Ascending aorta (tissue), 2 donors: ENCODE results near the gene RBPJ. TPM values are rescaled to one million over a fixed set of nuclear protein-coding genes. Genes with fewer than 3 reads are reported as not detected.
A peak's percentile ranks its signal among the peaks of the same experiment; 100 is the strongest.

Source experiments
- DNase-seq, 2 donors: peaks; one replicate each; pipeline ENCODE4 v3.0.0-alpha.2; 2019; ENCODE audit warnings: low spot score in 2 of 2
- H3K27ac ChIP-seq, 2 donors: fragments of 200-600 bp; sonication (generic); one replicate each; pipeline ENCODE4 v1.5.1; 2016 to 2017; ENCODE audit warnings: mild to moderate bottlenecking in 1 of 2
- H3K27me3 ChIP-seq: fragments of 200-600 bp; sonication (generic); one replicate; pipeline ENCODE4 v1.5.1; 2017
- H3K36me3 ChIP-seq, 2 donors: fragments of 200-600 bp; sonication (generic); one replicate each; pipeline ENCODE4 v1.5.1; 2016
- H3K4me1 ChIP-seq, 2 donors: fragments of 200-600 bp; sonication (generic); one replicate each; pipeline ENCODE4 v1.5.1; 2016 to 2017; ENCODE audit warnings: mild to moderate bottlenecking in 1 of 2
- H3K4me3 ChIP-seq, 2 donors: fragments of 200-600 bp; sonication (generic); one replicate each; pipeline ENCODE4 v1.5.1; 2016 to 2017; ENCODE audit warnings: mild to moderate bottlenecking in 1 of 2
- H3K9me3 ChIP-seq, 2 donors: fragments of 200-600 bp; sonication (generic); one replicate each; pipeline ENCODE4 v1.5.1; 2016
- intact Hi-C: fragments of 100-400 bp; cut with DNase I; formaldehyde crosslinking; loops from one replicate; pipeline ENCODE4 v1.15.1; 2023
- total RNA-seq: library from RNA; depleted of rRNA; stranded (reverse); fragments of >200 nt; gene quantifications from one replicate; pipeline ENCODE4 v1.1.0, GENCODE V29; 2016
- TF ChIP-seq, protein P1 (sequence below), 3 experiments: fragments of 200-600 bp in 2 of 3; fragments of 450-650 bp in 1 of 3; sonication (generic) in 2 of 3; IDR thresholded peaks; one replicate each; pipeline ENCODE4 v1.5.1; 2016 to 2019; ENCODE audit warnings: antibody characterized with exemption in 3 of 3, mild to moderate bottlenecking in 1 of 3, moderate library complexity in 1 of 3

RBPJ gene
- total RNA-seq, 1 donor from 2014 or later = 17.6 TPM

DNA sequence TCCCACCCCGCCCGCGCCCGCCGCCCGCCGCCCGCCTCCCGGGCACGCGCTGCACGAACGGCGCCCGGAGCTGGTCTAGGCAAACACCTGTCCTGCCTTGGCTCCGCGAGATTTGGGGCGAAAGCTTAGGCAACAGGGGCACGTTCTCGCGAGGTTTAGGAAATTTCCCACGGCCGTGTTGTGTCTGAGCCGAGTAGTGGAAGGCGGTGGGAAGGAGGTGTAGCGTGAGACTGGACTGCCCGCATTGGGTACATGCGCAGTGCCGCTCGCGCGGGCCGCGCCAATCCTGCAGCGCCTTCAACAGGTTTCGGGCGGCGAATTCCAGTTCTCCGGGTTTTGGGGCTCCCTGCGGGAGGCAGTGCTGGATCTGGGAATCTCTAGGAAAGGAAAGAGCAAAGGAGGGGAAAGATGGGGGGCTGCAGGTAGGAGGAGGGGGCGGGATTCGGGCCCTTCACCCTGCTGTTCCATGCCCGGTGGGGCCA lies 1.3 kb upstream of the RBPJ start:
- H3K4me3 ChIP-seq = peak overlapping the region; percentile 77 to 79
- peaks cover 0 to 22% of the 10 kb centered on the region in 2 donors for H3K4me1 ChIP-seq
- DNase-seq = peak; percentile 98 to 99
- no peaks in the 10 kb centered on the region for H3K36me3 ChIP-seq
- H3K27me3 ChIP-seq = no peaks in the 10 kb centered on the region
- TF ChIP-seq, protein P1, sequence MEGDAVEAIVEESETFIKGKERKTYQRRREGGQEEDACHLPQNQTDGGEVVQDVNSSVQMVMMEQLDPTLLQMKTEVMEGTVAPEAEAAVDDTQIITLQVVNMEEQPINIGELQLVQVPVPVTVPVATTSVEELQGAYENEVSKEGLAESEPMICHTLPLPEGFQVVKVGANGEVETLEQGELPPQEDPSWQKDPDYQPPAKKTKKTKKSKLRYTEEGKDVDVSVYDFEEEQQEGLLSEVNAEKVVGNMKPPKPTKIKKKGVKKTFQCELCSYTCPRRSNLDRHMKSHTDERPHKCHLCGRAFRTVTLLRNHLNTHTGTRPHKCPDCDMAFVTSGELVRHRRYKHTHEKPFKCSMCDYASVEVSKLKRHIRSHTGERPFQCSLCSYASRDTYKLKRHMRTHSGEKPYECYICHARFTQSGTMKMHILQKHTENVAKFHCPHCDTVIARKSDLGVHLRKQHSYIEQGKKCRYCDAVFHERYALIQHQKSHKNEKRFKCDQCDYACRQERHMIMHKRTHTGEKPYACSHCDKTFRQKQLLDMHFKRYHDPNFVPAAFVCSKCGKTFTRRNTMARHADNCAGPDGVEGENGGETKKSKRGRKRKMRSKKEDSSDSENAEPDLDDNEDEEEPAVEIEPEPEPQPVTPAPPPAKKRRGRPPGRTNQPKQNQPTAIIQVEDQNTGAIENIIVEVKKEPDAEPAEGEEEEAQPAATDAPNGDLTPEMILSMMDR (IDR thresholded peaks at IDR 0.05) = peak in 2 of 3 experiments; percentile 4 to 14
- H3K27ac ChIP-seq = peak overlapping the region; percentile 97 to 99
- H3K9me3 ChIP-seq = peaks cover 11 to 18% of the 10 kb centered on the region in 2 donors
- intact Hi-C loops = loop anchor here (1.0 kb wide), 2 partner anchors 80 to 226 kb away; no protein-coding TSS in a partner anchor

DNA sequence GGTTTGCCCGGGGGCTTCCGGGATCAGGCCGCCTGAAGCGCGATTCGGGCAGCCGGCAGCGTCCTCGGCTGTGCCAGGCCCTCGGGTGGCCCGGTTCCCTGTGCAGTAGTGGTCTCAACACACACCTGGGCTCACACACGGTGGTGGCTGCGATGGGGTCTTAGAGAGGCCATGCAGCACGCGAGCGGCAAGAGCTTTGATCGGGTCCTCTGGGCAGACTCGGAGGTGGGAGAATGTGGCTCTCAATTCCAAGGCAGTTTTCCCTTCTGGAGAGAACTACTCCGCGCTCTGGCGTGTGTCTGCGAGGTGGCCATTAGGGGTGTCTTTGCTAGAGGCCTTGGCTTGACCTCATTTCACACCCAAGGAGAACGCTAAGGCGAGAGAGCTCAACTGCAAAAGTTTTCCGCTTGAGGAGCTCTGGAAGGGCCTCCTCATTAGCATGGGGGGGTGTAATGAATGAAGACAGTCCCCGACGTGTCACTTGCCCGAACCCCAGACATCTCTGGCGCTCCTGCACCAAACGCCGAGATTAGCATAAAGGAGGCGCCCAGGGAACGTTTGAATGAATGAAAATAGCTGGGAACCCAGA lies 771 bp upstream of the RBPJ start:
- DNase-seq = no peak
- Histone ChIP-seq H3K27ac (peak overlapping the region; percentile 97 to 99), H3K4me3 (peak overlapping the region; percentile 77 to 79), H3K27me3 (no peaks in the 10 kb centered on the region), H3K9me3 (peaks cover 11 to 17% of the 10 kb centered on the region in 2 donors), H3K36me3 (no peaks in the 10 kb centered on the region), H3K4me1 (peaks cover 0 to 23% of the 10 kb centered on the region in 2 donors)
- TF ChIP-seq, protein P1 (IDR thresholded peaks at IDR 0.05) = no peak
- intact Hi-C loops = loop anchor here (1.0 to 10.0 kb wide), 11 partner anchors 81 to 685 kb away; partner anchors contain the start of gene SMIM20

DNA sequence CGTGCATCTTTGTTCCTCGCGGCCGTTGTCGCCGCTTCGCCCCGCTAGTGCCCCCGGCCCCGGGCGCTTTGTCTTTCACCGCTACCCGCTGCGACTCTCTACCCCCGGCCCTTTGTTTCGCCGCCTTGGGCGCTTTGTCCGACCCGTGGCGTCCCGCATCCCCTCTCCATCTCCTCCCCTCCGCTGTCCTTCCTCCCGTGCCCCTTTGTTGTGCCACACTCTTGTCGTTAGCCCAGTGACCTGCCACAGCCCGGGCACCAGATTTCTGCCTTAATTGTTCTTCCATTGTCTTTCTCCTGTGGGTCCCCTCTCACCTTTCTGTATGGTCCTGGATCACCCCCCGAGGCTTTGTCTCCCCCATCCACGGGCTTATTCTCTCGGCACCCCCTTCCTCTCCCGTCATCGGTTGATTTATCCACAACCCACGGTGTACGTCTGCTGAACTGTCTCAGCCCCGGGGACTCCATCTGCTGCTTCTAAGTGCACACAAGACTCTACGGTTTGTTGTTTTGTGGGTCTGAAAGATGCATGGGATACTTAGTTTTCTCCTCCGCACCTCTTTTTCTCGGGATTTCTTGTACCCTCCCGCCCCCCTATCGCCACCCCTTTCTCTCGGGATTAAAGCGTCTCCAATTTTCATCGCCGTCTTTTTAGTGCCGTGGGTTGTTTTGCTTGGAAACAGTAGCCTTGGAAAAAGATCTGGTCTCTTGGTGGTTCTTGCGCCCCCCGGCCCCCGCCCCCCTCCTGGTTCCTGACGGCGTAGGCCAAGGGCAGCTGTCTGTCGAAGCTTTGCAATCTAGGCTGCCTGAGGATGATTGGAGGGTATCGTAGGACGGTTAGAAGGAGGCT lies 783 bp downstream of the RBPJ start:
- Histone ChIP-seq H3K27me3 (no peaks in the 10 kb centered on the region), H3K27ac (peak overlapping the region; percentile 83 to 99), H3K4me1 (peaks cover 0 to 23% of the 10 kb centered on the region in 2 donors), H3K36me3 (no peaks in the 10 kb centered on the region), H3K4me3 (peak overlapping the region; percentile 77 to 79), H3K9me3 (peaks cover 6 to 9% of the 10 kb centered on the region in 2 donors)
- intact Hi-C loops = loop anchor here (2.0 to 10.0 kb wide), 8 partner anchors 239 to 683 kb away; partner anchors contain the start of gene SMIM20
- TF ChIP-seq, protein P1 (IDR thresholded peaks at IDR 0.05) = no peak
- DNase-seq = peak in 1 of 2 donors; percentile 63

DNA sequence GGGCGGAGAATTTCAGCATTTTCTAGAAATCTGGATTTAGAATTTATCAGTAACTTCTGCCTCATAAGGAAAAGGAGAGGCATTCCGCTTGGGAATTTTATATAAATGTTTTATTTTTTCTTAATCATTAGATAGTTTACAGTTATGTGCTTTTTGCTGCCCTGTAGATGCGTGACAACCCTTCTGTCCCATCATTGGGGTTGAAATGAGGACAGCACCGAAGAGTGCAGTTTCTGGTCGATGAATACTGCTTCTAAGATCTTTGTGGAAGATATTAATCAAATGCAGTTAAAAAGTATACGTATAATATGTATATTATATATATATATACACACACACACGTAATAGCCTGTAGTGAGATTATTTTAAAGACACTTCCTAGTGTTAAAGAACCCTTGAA lies 1.5 kb downstream of the RBPJ start:
- H3K27me3 ChIP-seq = no peaks in the 10 kb centered on the region
- TF ChIP-seq, protein P1 (IDR thresholded peaks at IDR 0.05) = no peak
- peaks cover 0 to 25% of the 10 kb centered on the region in 2 donors for H3K4me1 ChIP-seq
- no peaks in the 10 kb centered on the region for H3K36me3 ChIP-seq
- H3K27ac ChIP-seq = no peak overlapping the region
- peaks cover 6 to 9% of the 10 kb centered on the region in 2 donors for H3K9me3 ChIP-seq
- H3K4me3 ChIP-seq = peak overlapping the region in 1 of 2 donors; percentile 77
- DNase-seq = no peak
- intact Hi-C loops = loop anchor here (5.0 to 10.0 kb wide), 4 partner anchors 240 to 682 kb away; partner anchors contain the start of gene SMIM20

DNA sequence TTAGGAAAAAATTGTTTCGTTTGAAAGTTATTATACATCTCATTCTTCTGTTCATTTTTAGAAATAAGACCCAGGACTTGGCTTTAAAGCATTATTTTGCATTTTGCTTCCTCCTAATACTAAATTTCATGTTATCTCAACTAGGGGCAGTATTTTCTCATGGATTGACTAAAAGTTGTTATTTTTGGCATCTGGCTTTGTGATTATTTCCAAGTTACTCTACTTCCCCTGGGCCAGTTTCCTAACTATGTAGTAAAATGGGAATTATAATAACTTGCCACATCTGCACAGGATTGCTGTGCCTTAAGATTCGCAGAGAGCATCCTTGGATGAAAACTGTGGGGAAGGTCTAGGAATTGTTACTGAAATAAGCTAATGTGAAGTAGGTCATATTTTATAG lies 3.0 kb downstream of the RBPJ start:
- Histone ChIP-seq H3K27me3 (no peaks in the 10 kb centered on the region), H3K36me3 (no peaks in the 10 kb centered on the region), H3K9me3 (no peaks in the 10 kb centered on the region), H3K4me1 (peaks cover 0 to 25% of the 10 kb centered on the region in 2 donors), H3K27ac (no peak overlapping the region), H3K4me3 (no peak overlapping the region)
- DNase-seq = no peak
- intact Hi-C loops = loop anchor here (5.0 to 10.0 kb wide), 4 partner anchors 242 to 681 kb away; partner anchors contain the start of gene SMIM20
- TF ChIP-seq, protein P1 (IDR thresholded peaks at IDR 0.05) = peak in 2 of 3 experiments; percentile 6 to 7
